NCI-H2081 treated with DMSO at 0.1 percent for 48 hours (cell line): Measurements from ENCODE around the gene PDE4C.
"Not testable (repeated sequence)": the region's sequence is repeated elsewhere in the genome, so short reads cannot be mapped to it uniquely, and the experiment has no call there.

Experiments
- DNase-seq: peaks from one replicate; lab custom pipeline; 2025; lab: John Stamatoyannopoulos, UW

Gene PDE4C

DNA sequence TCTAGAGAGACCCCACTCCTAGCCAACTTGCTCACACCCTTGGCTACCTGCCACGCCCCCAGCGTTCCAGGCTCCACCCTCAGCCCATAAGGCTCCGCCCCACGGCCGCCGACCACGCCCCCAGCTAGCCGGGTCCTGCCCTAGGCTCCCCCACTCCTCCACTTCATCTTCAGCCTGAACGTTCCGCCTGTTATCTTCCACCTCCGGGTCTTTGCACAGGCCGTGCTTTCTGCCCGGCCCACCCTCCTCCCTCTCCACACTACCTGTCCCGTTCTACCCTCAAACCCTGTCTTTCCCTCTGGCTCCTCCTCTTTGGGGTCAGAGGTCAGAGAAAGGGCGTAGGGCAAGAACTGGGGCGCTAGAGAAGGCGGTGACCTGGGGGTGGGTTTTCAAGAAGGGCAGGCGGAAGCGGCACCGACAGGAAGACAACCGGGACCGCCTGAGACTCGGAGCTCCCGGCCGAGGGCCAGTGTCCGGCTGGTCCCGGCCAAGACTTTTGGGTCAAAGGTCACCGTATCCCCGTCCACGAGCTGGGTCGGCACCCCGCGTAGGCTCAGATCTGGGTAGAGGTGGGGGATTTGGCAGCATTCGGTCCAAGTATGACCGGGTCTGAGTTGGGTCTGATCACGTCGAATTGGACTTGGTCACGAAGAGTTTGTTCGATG is 2.2 kb downstream of the PDE4C start:
- no peak for DNase-seq

GRCh38 chr19:18221815-18222725 is 4.2 kb downstream of the PDE4C start:
- no peak for DNase-seq

DNA sequence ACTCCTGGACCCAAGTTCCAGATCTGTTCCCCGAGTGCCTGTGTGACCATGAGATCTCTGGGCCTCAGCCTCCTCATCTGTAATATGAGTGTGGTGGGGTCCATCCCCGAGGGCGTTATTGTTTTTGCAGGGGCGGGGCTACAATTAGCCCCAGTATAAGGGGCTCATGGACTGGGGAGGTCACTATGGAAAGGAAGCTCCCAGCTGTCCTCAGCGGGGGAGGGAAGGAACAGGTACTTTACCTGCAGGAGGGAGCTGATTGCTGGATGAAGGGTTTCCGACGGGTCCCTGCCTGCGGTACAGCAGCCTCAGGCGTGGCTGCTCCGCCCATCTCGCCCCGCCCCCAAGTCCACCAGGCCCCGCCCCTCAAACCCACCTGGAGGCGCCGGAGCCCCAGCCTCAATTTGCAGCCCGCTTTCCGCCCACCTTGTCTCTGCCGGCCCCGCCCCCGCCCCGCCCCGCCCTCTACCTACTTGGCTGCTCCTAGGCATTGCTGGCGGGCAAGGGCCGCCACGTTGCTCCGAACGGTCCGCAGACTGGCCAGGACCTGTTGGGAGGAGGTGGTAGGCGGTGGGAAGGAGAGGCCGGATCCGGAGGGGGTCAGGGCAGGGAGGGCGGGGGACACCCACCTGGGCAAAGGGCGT is 5.5 kb downstream of the PDE4C start:
- no peak for DNase-seq

DNA sequence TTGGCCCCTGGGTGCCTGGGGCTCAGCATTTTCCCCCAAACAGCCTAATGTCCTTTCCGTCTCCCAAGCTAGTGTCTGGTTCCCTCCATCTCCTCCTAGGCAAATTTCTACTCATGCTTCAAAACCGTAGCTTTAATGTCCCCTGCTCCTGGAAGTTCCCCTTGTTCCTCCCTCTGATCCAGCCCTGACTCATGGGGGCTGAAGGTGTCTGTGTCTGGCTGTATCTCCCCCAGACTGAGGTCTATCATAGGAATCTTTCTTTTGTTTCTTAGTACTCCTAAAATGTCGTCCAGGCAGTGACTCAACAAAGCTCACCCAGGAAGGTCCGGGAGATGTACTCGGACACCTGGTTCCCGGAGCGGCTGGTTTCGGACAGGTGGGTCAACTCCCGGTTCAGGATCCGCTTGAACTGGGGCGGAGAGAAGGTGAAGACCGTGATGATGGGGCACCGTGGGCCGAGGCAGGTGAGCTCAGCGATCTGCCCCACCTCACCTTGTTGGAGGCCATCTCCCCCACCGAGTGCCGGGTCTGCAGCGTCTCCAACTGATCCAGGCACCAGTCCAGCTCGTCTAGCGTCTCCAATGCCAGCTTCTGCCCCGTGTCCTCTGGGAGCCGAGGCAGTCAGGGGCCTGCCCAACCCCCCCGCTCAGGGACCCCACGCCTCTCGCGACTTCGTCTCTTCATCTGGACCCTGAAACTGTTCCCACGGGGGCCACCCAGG is 6.2 kb downstream of the PDE4C start:
- no peak for DNase-seq

DNA sequence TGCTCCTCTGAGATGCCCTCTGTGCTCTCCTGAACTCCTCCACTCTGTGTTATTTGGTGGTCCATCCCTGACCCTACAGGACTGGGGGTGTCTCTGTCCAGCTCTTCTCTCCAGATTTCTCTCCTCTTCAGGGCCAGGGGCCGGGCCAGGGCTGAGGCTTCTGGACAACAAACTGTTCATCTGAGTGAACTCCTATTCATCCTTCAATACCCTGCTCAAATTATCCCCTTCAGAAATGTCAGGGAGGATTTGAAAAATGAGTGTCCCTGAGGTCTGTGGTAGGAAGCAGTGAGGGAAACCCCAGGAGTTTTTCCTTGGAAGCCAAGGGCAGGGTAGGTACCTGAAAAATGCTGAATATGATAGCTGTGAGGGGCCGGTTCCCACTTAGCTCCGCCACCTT is 7.6 kb downstream of the PDE4C start:
- DNase-seq = no peak

DNA sequence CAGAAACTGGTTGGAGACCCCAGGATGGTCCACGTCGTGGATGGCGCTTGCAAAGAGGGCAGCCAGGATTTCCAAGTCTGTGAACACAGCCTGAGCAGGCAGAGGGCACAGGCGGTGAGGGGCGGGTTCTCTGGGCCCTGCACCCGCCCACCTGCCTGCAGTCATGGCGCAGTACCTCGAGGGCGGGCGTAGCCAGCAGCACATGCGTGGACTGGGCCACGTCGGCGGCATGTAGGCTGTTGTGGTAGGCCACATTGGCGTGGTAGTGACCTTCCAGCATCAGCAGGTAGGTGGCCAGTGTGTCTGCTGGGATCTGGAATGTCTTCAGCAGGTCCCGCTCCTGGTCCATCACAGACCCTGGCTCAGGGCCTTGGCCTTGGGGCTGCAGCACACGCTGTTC is 8.1 kb downstream of the PDE4C start:
- no peak for DNase-seq

GRCh38 chr19:18216789-18217188 is 9.4 kb downstream of the PDE4C start:
- DNase-seq = no peak

- no peak for DNase-seq
These were observed 11.3 kb downstream of the PDE4C start for GRCh38 chr19:18214779-18215433.

GRCh38 chr19:18211683-18212082 is 14.6 kb downstream of the PDE4C start:
- no peak for DNase-seq

- not testable (repeated sequence) for DNase-seq
These were observed 16.3 kb downstream of the PDE4C start for GRCh38 chr19:18209912-18210311.

- DNase-seq = no peak
These were observed 17.9 kb downstream of the PDE4C start for GRCh38 chr19:18208098-18208951.

DNA sequence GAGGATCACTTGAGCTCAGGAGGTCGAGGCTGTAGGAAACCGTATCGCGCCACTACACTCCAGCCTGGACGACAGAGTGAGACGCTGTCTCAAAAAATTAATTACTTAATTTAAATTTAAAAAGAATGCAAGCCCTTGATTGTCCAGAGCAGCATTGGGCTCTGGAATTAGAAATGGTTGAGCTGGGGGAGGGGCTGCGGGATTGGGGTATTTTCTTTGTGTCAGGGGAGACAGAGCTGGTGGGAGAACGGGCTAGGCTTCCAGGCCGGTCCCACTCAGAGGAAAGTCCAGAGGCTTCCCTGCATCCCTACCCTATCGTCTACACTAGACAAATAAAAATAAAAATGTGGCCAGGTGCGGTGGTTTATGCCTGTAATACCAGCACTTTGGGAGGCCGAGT is 20.2 kb downstream of the PDE4C start:
- DNase-seq = no peak

DNA sequence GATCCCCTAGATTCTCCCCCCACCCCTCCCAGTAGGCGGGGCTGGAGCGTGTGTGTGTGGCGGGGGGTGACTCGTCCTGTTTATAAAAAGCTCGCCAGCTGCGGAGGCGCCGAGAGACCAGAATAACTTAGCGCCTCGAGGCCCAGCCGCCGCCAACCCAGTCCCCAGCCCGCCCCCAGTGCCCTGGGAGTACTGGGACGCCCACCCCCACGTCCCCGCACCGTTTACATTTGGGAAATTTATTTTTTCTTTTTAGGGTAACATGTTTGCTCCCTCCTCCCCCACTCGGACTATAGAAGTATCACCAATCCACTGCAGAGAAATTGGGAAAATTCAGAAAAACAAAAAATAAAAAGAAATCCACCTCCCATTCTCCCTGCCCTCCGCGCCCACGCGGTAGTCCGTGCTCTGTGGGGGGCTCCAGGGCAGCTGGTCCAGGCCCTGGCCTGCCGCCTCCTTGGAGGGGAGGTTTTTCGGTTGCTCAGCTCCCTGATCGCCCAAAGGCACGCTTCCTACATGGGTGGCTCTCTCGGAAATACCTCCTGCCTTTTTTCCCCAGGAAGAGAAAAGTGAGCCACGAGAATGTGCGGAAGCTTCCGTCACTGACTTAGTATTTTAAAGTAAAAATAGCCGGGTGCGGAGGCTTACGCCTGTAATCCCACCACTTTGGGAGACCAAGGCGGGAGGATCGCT is 20.9 kb downstream of the PDE4C start:
- no peak for DNase-seq

DNA sequence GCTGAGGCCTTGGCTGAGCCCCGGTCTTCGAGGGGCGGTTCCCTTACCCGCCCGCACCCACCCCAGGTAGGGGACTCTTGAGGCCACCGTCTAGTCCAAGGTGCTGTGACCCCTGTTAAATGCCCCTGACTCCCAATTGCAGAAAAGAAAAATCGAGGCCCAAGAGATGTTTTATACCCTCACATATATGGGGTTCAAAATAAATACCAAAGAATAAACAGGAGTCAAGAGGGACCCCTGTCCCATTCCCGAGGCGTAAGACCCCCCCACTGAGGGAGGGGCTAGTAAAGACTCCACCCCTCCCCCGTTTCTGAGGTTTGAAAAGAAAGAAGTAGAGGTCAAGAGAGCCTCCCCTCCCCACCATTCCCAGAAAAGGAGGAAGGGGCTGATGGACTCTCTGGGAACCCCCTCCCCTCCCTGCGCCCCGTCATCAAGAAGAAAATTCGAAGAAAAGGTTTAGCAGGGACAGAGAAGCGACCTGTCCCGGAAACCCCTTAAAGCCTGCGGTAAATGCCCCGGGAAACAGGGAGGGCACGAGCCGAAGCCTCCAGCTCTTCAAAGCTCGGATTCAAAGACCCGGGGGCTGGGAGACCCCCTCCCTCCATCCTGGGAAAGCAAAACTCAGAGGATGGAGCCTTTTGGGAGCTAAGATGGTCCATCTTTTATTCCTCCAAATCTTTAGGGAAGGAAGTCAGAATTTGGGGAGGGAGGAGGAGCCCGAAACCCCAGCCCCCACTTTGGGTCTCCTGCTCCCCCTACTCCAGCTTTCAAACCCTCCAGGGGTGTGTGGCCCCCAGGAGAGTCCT is 21.6 kb downstream of the PDE4C start:
- no peak for DNase-seq

DNA sequence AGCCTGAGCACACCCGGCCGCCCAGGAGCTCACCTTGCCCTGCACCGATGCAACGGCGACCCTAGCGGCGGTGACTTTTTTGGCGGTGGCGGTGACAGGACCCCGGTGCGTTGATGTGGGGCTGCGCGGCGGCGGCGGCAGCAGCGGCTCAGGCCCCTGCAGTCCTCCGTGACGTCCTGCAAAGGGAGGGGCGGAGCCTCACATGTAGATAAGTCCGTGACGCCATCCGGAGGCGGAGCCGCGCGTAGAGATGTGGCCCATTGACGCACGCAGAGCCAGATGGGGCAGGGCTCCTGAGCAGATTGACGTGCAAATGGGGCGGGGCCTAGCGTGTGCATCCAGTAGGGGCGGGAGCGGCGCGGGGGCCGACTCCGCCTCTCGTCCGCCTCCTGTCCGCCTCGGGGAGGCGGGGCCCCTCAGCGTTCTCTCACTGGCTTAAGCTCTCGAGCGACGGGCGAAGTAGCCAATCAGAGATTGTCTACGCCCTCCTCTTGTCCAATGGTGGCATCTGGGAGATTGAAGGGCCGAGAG is 22.3 kb downstream of the PDE4C start, which contains the start of gene RAB3A:
Gene RAB3A (minus strand): TSS at position 180 of the 531 bp plus-strand sequence. CDS start 1,302 bp downstream, outside the sequence.
- peak; percentile 98 for DNase-seq

GRCh38 chr19:18203408-18203862 is 22.8 kb downstream of the PDE4C start:
- no peak for DNase-seq

- DNase-seq = no peak
These were observed 23.3 kb downstream of the PDE4C start for GRCh38 chr19:18202778-18203407.

- no peak for DNase-seq
These were observed 23.9 kb downstream of the PDE4C start for GRCh38 chr19:18202397-18202777.
